Measurements from ENCODE around the gene PWWP2B.

DNA sequence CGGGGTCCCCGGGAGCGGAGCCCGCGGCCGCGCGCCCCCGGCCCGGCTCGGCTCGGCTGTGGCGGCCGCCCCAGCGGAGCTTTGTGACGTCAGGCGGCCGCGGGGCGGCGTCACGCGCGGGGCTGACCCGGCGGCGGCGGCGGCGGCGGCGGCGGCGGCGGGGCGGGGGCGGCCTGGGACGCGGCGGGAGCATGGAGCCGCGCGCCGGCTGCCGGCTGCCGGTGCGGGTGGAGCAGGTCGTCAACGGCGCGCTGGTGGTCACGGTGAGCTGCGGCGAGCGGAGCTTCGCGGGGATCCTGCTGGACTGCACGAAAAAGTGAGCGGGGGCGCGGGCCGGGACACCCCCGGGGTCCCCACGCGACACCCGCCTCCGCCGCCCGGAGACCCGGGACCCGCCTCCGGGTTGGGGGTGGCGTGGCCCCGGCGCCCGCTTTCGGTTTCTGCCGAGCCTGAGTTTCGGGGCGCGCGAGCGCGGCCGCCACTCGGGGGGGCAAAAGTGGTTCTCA lies at the start of gene PWWP2B:
- TF ChIP-seq CTCF (IDR thresholded peaks at IDR 0.05) (no peak), EP300 (IDR thresholded peaks at IDR 0.05) (no peak), POLR2AphosphoS5 (IDR thresholded peaks at IDR 0.05) (peak in 3 of 4 donors; percentile 10 to 70 (median 61)), POLR2A (IDR thresholded peaks at IDR 0.05) (no peak)

Measured in sigmoid colon (tissue), 4 donors.